ENCODE data around the gene BTBD2. TPM values are rescaled to one million over a fixed set of nuclear protein-coding genes. Genes with fewer than 3 reads are reported as not detected.

BTBD2 gene
- total and polyA plus RNA-seq, 2 of the 13 experiments (the other 11 are each of a cell fraction or from before 2014, with no cell fraction given) = 28.1 to 45.3 TPM

DNA sequence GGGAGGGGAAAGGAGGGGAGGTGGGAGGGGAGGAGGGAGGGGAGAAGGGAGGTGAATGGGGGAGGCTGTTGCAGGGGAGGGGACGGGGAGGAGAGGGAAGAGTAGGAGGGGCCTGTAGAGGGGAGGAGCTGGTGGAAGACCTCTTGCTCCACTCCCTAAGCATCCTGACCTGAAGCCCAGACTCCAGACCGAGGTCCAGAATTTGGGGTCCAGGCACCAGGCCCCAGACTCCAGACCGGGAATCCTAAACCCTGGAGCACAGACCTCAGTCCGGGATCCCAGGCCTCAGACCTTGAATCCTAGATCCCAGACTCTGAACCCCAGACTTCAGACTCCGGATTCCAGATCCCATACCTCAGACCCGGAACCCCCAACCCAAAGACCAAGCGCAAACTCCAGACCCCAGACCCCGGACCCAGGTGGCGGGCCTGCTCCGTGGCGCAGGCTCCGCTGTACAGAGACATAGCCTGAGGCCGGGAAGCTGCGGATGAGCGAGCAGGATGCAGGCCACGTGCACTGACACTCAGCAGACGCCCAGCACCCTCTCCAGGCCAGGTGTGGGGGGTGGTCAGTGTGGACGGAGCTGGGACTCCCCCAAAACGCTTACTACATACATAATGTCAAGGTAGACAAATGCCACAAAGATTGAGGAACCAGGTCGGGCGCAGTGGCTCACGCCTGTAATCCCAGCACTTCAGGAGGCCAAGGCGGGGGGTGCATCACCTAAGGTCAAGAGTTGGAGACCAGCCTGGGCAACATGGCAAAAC, 710 bp upstream of the BTBD2 start (continued):
- TF ChIP-seq, protein P1, sequence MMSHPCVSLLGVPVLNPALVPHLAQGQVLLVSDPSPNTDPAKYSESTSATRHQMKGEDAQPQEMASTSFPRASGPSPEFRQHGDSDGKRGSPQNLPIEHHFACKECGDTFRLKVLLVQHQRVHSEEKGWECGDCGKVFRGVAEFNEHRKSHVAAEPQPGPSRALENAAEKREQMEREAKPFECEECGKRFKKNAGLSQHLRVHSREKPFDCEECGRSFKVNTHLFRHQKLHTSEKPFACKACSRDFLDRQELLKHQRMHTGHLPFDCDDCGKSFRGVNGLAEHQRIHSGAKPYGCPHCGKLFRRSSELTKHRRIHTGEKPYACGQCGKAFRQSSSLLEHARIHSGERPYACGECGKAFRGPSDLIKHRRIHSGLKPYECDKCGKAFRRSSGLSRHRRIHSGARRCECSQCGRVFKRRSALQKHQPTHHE (CRISPR knock-in tag; IDR thresholded peaks at IDR 0.05; ENCODE audit: borderline replicate concordance) = no peak
- TF ChIP-seq ZNF747 (CRISPR knock-in tag; IDR thresholded peaks at IDR 0.05; ENCODE audit: borderline replicate concordance) (no peak), ZFY (CRISPR knock-in tag; IDR thresholded peaks at IDR 0.05) (no peak), ZSCAN25 (CRISPR knock-in tag; IDR thresholded peaks at IDR 0.05) (peak; percentile 97), ZNF746 (CRISPR knock-in tag; IDR thresholded peaks at IDR 0.05) (peak; percentile 61), ZNF598 (CRISPR knock-in tag; IDR thresholded peaks at IDR 0.05; ENCODE audit: borderline replicate concordance) (no peak), CENPT (CRISPR knock-in tag; IDR thresholded peaks at IDR 0.05; ENCODE audit: low read depth) (no peak), ZNF264 (CRISPR knock-in tag; IDR thresholded peaks at IDR 0.05) (no peak), NCOA2 (CRISPR knock-in tag; IDR thresholded peaks at IDR 0.05) (no peak), RBM39 (IDR thresholded peaks at IDR 0.05; ENCODE audit: low read depth, low read length, poor library complexity, severe bottlenecking) (no peak), ASH2L (IDR thresholded peaks at IDR 0.05; ENCODE audit: insufficient read length, low read depth, low read length) (no peak), MAFF (IDR thresholded peaks at IDR 0.05; ENCODE audit: low read depth, low read length) (no peak), ZNF547 (CRISPR knock-in tag; IDR thresholded peaks at IDR 0.05) (no peak), ZNF577 (CRISPR knock-in tag; IDR thresholded peaks at IDR 0.05; ENCODE audit: borderline replicate concordance, low read depth) (no peak), ZSCAN22 (CRISPR knock-in tag; IDR thresholded peaks at IDR 0.05) (no peak), ZNF460 (CRISPR knock-in tag; IDR thresholded peaks at IDR 0.05; ENCODE audit: borderline replicate concordance) (no peak)
- TF ChIP-seq, protein P2, sequence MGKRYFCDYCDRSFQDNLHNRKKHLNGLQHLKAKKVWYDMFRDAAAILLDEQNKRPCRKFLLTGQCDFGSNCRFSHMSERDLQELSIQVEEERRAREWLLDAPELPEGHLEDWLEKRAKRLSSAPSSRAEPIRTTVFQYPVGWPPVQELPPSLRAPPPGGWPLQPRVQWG (CRISPR knock-in tag; IDR thresholded peaks at IDR 0.05; ENCODE audit: borderline replicate concordance, low read depth) = no peak
- TF ChIP-seq, protein P3, sequence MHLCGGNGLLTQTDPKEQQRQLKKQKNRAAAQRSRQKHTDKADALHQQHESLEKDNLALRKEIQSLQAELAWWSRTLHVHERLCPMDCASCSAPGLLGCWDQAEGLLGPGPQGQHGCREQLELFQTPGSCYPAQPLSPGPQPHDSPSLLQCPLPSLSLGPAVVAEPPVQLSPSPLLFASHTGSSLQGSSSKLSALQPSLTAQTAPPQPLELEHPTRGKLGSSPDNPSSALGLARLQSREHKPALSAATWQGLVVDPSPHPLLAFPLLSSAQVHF (CRISPR knock-in tag; IDR thresholded peaks at IDR 0.05) = no peak
- TF ChIP-seq, protein P4, sequence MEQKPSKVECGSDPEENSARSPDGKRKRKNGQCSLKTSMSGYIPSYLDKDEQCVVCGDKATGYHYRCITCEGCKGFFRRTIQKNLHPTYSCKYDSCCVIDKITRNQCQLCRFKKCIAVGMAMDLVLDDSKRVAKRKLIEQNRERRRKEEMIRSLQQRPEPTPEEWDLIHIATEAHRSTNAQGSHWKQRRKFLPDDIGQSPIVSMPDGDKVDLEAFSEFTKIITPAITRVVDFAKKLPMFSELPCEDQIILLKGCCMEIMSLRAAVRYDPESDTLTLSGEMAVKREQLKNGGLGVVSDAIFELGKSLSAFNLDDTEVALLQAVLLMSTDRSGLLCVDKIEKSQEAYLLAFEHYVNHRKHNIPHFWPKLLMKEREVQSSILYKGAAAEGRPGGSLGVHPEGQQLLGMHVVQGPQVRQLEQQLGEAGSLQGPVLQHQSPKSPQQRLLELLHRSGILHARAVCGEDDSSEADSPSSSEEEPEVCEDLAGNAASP (CRISPR knock-in tag; IDR thresholded peaks at IDR 0.05; ENCODE audit: borderline replicate concordance) = no peak
- TF ChIP-seq, protein P5, sequence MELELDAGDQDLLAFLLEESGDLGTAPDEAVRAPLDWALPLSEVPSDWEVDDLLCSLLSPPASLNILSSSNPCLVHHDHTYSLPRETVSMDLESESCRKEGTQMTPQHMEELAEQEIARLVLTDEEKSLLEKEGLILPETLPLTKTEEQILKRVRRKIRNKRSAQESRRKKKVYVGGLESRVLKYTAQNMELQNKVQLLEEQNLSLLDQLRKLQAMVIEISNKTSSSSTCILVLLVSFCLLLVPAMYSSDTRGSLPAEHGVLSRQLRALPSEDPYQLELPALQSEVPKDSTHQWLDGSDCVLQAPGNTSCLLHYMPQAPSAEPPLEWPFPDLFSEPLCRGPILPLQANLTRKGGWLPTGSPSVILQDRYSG (CRISPR knock-in tag; IDR thresholded peaks at IDR 0.05) = no peak
- TF ChIP-seq, protein P6, sequence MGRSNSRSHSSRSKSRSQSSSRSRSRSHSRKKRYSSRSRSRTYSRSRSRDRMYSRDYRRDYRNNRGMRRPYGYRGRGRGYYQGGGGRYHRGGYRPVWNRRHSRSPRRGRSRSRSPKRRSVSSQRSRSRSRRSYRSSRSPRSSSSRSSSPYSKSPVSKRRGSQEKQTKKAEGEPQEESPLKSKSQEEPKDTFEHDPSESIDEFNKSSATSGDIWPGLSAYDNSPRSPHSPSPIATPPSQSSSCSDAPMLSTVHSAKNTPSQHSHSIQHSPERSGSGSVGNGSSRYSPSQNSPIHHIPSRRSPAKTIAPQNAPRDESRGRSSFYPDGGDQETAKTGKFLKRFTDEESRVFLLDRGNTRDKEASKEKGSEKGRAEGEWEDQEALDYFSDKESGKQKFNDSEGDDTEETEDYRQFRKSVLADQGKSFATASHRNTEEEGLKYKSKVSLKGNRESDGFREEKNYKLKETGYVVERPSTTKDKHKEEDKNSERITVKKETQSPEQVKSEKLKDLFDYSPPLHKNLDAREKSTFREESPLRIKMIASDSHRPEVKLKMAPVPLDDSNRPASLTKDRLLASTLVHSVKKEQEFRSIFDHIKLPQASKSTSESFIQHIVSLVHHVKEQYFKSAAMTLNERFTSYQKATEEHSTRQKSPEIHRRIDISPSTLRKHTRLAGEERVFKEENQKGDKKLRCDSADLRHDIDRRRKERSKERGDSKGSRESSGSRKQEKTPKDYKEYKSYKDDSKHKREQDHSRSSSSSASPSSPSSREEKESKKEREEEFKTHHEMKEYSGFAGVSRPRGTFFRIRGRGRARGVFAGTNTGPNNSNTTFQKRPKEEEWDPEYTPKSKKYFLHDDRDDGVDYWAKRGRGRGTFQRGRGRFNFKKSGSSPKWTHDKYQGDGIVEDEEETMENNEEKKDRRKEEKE (IDR thresholded peaks at IDR 0.05) = no peak
- TF ChIP-seq, protein P7, sequence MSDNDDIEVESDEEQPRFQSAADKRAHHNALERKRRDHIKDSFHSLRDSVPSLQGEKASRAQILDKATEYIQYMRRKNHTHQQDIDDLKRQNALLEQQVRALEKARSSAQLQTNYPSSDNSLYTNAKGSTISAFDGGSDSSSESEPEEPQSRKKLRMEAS (IDR thresholded peaks at IDR 0.05) = peak; percentile 42; the same call in 1 of the 2 replicates

Measured in HepG2 (cell line).